GM12872 (cell line): ENCODE measurements around the gene SMAD3.

Source experiments
- CTCF ChIP-seq: IDR thresholded peaks from 3 replicates; pipeline ENCODE4 v1.5.1; 2011; ENCODE audit warnings: low read depth, mild to moderate bottlenecking, low read length, moderate library complexity; ENCODE audit not compliant: insufficient read depth

The SMAD3 gene

GRCh38 chr15:67119238-67119846 is 53.9 kb downstream of the SMAD3 start:
- no peak for TF ChIP-seq CTCF

GRCh38 chr15:67120009-67120838 is 54.8 kb downstream of the SMAD3 start:
- TF ChIP-seq CTCF: no peak

GRCh38 chr15:67120839-67121643 is 55.6 kb downstream of the SMAD3 start:
- TF ChIP-seq CTCF: no peak

GRCh38 chr15:67121644-67122605 is 56.5 kb downstream of the SMAD3 start:
- no peak for TF ChIP-seq CTCF

- TF ChIP-seq CTCF: no peak
Measured at GRCh38 chr15:67124111-67124510, 58.7 kb downstream of the SMAD3 start.

- no peak for TF ChIP-seq CTCF
Measured at GRCh38 chr15:67124911-67125588, 59.6 kb downstream of the SMAD3 start.
